Urinary bladder (tissue), 4 donors: ENCODE data around the gene PITPNC1. TPM values are rescaled to one million over a fixed set of nuclear protein-coding genes. Genes with fewer than 3 reads are reported as not detected.
A peak's percentile ranks its signal among the peaks of the same experiment; 100 is the strongest.
"Not testable (repeated sequence)": the region's sequence is repeated elsewhere in the genome, so short reads cannot be mapped to it uniquely, and the experiment has no call there.

Experiments used
- DNase-seq: peaks from one replicate; pipeline ENCODE4 v3.0.0-alpha.2; 2015; ENCODE audit errors: extremely low spot score
- H3K27ac ChIP-seq: one replicate; pipeline ENCODE4 v1.5.1; 2013; ENCODE audit warnings: low read depth, mild to moderate bottlenecking, moderate library complexity
- H3K36me3 ChIP-seq: one replicate; pipeline ENCODE4 v1.6.1; 2013; ENCODE audit warnings: mild to moderate bottlenecking, moderate library complexity; ENCODE audit not compliant: insufficient read depth
- H3K4me1 ChIP-seq: one replicate; pipeline ENCODE4 v1.6.1; 2013; ENCODE audit warnings: mild to moderate bottlenecking, moderate library complexity; ENCODE audit not compliant: insufficient read depth
- H3K4me3 ChIP-seq: one replicate; pipeline ENCODE4 v1.5.1; 2013; ENCODE audit warnings: low read depth, low read length
- WGBS: extraction: QIAGEN DNeasy Blood & Tissue Kit; methylation state at CpG from one replicate; pipeline ENCODE4 v1.1.7; 2013; 5-methylcytosine and 5-hydroxymethylcytosine counted together
- polyA plus RNA-seq: library from polyadenylated mRNA; stranded (reverse); fragments of 200-250 nt; gene quantifications from one replicate; pipeline ENCODE4 v1.2.3, GENCODE V29; 2013
- total RNA-seq: library from RNA; depleted of rRNA; stranded (reverse); fragments of >200 nt; gene quantifications from one replicate; pipeline ENCODE4 v1.2.3, GENCODE V29; 2014
- donor health status: healthy with polysubstance abuse.
- donor health status: healthy.

Gene PITPNC1
- total and polyA plus RNA-seq, 2 donors, result 9.3 to 13.4 TPM

DNA sequence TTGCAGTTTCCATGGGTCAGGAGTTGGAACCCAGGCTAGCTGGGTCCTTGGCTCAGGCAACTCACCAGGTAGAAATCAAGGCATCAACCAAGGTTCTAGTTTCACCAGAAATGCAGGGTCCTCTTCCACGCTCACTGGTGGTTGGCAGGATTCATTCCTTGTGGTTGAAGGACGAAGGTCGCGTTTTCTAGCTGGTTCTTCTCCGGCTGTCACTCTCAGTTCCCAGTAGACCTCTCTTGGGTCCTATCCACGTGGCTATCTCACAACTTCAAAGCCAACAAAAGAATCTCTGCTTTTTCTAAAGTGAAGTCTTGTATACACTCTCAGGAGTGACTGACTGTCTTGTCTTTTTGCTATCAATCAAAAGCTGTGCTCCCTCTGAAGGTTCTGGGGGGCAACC, 194.4 kb downstream of the PITPNC1 start:
- Histone ChIP-seq H3K4me1 (no peaks in the 10 kb centered on the region), H3K36me3 (no peaks in the 10 kb centered on the region), H3K27ac (no peak overlapping the region), H3K4me3 (no peak overlapping the region)
- WGBS, result 93% methylated on average over 6 of the region's 6 CpGs
- DNase-seq, result no peak

- no peaks in the 10 kb centered on the region for H3K4me1 ChIP-seq
These were observed 197.0 kb downstream of the PITPNC1 start for GRCh38 chr17:67573987-67574657.

DNA sequence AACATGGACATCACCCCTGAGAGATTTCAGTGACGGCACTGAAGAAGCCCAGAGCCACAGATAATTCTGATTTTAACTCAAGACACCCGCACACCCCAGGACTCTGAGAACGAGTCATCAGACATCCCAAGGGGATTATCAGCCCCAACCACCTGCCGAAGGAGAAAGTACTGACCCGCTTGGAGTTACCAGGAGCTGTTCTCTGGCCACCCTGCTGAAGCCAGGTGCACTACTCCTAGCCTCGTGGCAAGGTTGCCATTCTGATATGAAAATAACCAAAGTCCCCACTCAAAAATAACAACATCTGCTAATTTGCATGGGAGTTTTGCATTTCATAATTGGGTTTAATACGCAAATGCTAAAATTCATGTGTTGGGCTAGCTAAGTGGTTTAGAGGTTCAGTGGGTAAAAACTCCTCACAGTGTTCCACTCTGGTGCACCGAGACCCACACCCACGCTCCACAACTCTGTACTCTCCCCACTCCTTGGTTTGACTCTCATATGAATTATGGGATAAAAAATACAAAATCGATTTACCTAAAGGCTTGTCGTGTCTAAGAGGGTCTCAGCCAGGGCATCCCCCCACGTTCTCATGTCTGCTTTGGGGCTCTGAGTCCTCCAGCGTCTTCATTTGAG, 197.7 kb downstream of the PITPNC1 start:
- no peak for DNase-seq
- 72% methylated on average over 13 of the region's 13 CpGs for WGBS

More at GRCh38 chr17:67573987-67574657, 197.0 kb downstream of the PITPNC1 start:
- WGBS, result 79% methylated on average over 4 of the region's 4 CpGs
- Histone ChIP-seq H3K27ac (no peak overlapping the region), H3K36me3 (no peaks in the 10 kb centered on the region), H3K4me3 (no peak overlapping the region)
- DNase-seq, result no peak

GRCh38 chr17:67575325-67575724, 198.2 kb downstream of the PITPNC1 start:
- H3K4me1 ChIP-seq, result no peaks in the 10 kb centered on the region
- DNase-seq, result no peak
- WGBS, result 77% methylated on average over 13 of the region's 13 CpGs

More for the DNA sequence above, 197.7 kb downstream of the PITPNC1 start:
- Histone ChIP-seq H3K4me3 (no peak overlapping the region), H3K36me3 (no peaks in the 10 kb centered on the region), H3K27ac (no peak overlapping the region), H3K4me1 (no peaks in the 10 kb centered on the region)

DNA sequence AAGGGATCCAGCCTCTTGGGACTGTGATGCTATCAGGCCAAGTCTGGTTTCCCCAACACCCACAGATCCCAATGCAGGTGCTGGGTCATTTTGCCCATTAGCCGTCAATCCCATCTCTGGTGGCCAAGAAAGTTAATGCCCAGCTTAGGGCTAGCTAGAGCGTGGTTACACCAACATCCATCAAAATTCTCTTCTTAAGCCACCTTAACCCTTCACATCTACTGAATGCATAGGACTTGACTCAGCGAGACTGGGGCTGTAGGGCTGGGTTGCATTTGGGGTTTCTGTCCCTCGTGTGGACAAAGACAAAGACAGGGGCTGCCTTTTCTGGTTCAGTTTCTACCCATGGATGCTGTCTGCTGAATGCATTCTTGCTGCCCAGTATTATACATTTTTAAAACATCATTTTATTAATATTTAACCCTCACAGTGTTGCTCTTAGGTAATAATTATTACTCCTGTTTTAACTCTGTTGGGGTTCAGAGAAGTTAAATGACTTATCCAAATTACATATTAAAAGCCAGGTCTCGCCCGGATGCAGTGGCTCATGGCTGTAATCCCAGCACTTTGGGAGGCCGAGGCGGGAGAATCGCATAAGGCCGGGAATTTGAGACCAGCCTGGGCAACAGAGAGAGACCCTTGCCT, 199.5 kb downstream of the PITPNC1 start:
- H3K4me1 ChIP-seq, result no peaks in the 10 kb centered on the region
- no peak overlapping the region for H3K27ac ChIP-seq
- no peak overlapping the region for H3K4me3 ChIP-seq
- DNase-seq, result no peak
- 97% methylated on average over 10 of the region's 10 CpGs for WGBS
- H3K36me3 ChIP-seq, result no peaks in the 10 kb centered on the region

More at GRCh38 chr17:67575325-67575724, 198.2 kb downstream of the PITPNC1 start:
- H3K36me3 ChIP-seq, result no peaks in the 10 kb centered on the region
- no peak overlapping the region for H3K27ac ChIP-seq
- no peak overlapping the region for H3K4me3 ChIP-seq

- Histone ChIP-seq H3K4me1 (no peaks in the 10 kb centered on the region), H3K27ac (no peak overlapping the region), H3K4me3 (no peak overlapping the region), H3K36me3 (no peaks in the 10 kb centered on the region)
- DNase-seq, result no peak
- 91% methylated on average over 8 of the region's 8 CpGs for WGBS
These were observed 200.5 kb downstream of the PITPNC1 start for GRCh38 chr17:67577429-67578141.

DNA sequence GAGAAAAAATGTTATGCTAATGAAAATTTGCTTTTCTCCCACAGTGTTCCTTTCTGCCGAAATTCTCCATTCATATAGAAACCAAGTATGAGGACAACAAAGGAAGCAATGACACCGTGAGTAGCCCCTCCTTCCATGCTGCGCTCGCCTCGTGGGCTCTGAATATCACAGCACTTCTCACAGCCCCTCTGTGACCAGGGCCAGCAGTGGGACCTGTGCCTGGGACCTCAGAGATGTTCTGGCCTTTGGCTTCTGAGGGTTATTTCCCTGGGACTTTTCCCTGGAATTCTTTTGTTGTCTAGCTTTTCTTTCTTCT, 201.0 kb downstream of the PITPNC1 start:
- no peak for DNase-seq
- 83% methylated on average over 5 of the region's 5 CpGs for WGBS
- H3K4me1 ChIP-seq, result no peaks in the 10 kb centered on the region
- no peak overlapping the region for H3K27ac ChIP-seq
- no peak overlapping the region for H3K4me3 ChIP-seq
- H3K36me3 ChIP-seq, result no peaks in the 10 kb centered on the region

DNA sequence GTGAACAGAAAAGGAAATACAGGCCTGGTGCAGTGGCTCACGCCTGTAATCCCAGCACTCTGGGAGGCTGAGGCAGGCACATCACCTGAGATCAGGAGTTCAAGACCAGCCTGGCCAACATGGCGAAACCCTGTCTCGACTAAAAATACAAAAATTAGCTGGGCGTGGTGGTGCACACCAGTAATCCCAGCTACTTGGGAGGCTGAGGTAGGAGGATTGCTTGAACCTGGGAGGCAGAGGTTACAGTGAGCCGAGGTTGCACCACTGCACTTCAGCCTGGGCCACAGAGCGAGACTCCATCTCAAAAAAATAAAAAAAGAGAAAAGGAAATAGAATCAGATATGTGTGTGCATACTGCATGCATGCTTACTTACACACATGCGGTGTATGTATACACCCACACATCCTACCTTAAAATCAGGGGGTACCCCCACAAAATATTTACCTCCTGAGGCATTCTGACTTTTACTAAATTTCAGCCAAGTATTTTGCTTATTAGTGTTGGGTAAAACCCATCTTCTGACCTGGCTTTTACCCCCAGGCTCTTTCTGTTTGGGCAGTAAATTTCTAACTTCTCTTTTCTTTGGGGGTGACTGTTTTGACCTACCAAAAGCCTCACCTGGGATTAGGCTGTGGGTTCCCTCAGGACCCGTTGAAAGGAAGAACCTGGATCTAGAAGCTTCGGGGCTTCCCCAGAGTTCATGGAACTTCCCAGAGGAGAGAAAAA, 201.8 kb downstream of the PITPNC1 start:
- WGBS, result 95% methylated on average over 9 of the region's 9 CpGs
- H3K4me1 ChIP-seq, H3K36me3 ChIP-seq, H3K27ac ChIP-seq, DNase-seq, H3K4me3 ChIP-seq: not testable (repeated sequence)

DNA sequence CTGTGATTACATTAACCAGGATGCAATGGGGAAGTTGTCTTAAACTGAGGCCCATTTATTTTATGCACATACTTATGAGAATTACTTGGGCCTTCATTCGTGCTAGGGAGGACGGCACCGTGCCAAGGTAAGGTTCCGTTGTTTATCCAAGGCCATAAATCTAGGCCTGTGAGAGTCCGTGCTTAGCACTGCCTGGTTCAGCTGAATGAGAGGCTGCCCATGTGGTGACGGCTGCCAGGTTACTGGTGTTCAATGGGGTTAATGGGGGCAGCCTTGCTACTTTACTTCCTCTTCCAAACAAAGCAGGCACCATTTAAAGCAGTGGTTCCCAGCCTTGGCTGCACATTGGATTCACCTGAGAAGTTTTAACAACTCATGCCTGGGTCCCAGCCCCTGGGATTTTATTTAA, 205.6 kb downstream of the PITPNC1 start:
- peak; percentile 32 for DNase-seq
- H3K36me3 ChIP-seq, result no peaks in the 10 kb centered on the region
- H3K4me3 ChIP-seq, result no peak overlapping the region
- H3K27ac ChIP-seq, result no peak overlapping the region
- no peaks in the 10 kb centered on the region for H3K4me1 ChIP-seq
- WGBS, result 21% methylated on average over 6 of the region's 6 CpGs

DNA sequence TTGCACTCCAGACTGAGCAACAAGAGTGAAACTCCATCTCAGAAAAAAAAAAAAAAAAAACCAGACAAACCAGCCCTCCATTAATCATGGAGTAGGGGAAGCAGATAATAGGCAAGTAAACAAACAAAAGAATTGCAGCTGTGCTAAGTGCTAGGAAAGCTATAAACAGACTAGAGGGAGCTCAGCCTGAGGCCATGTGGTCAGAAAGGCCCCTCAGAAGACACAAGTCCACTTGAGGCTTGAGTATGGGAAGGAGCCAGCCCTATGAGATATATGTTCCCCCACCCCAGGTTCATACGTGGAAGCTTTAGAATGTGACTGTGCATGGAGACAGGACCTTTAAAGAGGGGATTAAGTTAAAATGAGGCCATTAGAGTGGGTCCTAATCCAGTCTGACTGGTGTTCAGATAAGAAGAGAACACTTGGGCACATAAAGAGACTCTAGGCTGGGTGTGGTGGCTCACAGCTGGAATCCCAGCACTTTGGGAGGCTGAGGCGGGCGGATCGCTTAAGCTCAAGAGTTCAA, 208.1 kb downstream of the PITPNC1 start:
- Histone ChIP-seq H3K4me3 (no peak overlapping the region), H3K27ac (no peak overlapping the region), H3K4me1 (no peaks in the 10 kb centered on the region), H3K36me3 (no peaks in the 10 kb centered on the region)
- 66% methylated on average over 4 of the region's 4 CpGs for WGBS
- DNase-seq, result peak; percentile 17

DNA sequence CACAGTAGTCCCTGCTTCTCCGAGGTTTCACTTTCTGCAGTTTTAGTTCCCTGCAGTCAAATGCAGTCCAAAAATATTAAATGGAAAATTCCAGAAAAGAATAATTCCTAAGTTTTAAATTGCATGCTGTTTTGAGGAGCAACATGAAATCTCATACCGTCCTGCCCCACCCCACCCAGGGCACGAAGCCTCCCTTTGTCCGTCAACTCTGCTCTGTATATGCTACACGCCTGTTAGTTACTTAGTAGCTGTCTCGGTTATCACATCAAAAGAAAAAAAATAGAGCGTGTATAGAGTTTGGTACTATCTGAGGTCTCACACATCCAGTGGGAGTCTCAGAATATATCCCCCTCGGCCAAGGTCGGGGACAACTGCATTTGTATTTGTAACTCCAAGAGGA, 211.2 kb downstream of the PITPNC1 start:
- H3K4me3 ChIP-seq, result no peak overlapping the region
- no peaks in the 10 kb centered on the region for H3K4me1 ChIP-seq
- no peak for DNase-seq
- 82% methylated on average over 9 of the region's 9 CpGs for WGBS
- no peaks in the 10 kb centered on the region for H3K36me3 ChIP-seq
- H3K27ac ChIP-seq, result no peak overlapping the region

- Histone ChIP-seq H3K4me3 (no peak overlapping the region), H3K27ac (no peak overlapping the region), H3K4me1 (no peaks in the 10 kb centered on the region), H3K36me3 (no peaks in the 10 kb centered on the region)
- no peak for DNase-seq
- WGBS, result 82% methylated on average over 7 of the region's 7 CpGs
These were observed 217.2 kb downstream of the PITPNC1 start for GRCh38 chr17:67594115-67594880.
